Tibial nerve (tissue), 4 donors: ENCODE data around the gene DRAXIN. TPM values are rescaled to one million over a fixed set of nuclear protein-coding genes. Genes with fewer than 3 reads are reported as not detected.

ENCODE experiments used
- DNase-seq, 2 donors: peaks; one replicate each; pipeline ENCODE4 v3.0.0-alpha.2; 2019; ENCODE audit warnings: low spot score in 2 of 2
- H3K27ac ChIP-seq, 4 donors: fragments of 200-600 bp; sonication (generic) in 3 of 4; one replicate each; pipeline ENCODE4 v1.5.1; 2017 to 2019; ENCODE audit warnings: mild to moderate bottlenecking in 1 of 4
- H3K27me3 ChIP-seq, 2 donors: fragments of 200-600 bp; sonication (generic) in 1 of 2; one replicate each; pipeline versions ENCODE4 v1.5.1 to v1.6.0; 2017 to 2019
- H3K36me3 ChIP-seq, 3 donors: fragments of 200-600 bp; sonication (generic); one replicate each; pipeline ENCODE4 v1.5.1; 2018 to 2019
- H3K4me1 ChIP-seq, 4 donors: fragments of 200-600 bp; sonication (generic) in 3 of 4; one replicate each; pipeline ENCODE4 v1.5.1; 2017 to 2019
- H3K4me3 ChIP-seq, 4 donors: fragments of 200-600 bp; sonication (generic) in 3 of 4; one replicate each; pipeline ENCODE4 v1.5.1; 2017 to 2019; ENCODE audit warnings: mild to moderate bottlenecking in 1 of 4, moderate library complexity in 1 of 4
- H3K9me3 ChIP-seq, 4 donors: fragments of 200-600 bp; sonication (generic) in 3 of 4; one replicate each; pipeline ENCODE4 v1.5.1; 2017 to 2019
- EP300 ChIP-seq, 2 donors: sonication (generic); formaldehyde crosslinking; IDR thresholded peaks; one replicate each; pipeline ENCODE4 v1.6.1; 2017; ENCODE audit warnings: antibody characterized with exemption in 2 of 2, mild to moderate bottlenecking in 1 of 2
- POLR2A ChIP-seq, 2 donors: fragments of 450-650 bp; IDR thresholded peaks; one replicate each; pipeline ENCODE4 v1.6.1; 2017; ENCODE audit warnings: antibody characterized with exemption in 2 of 2, mild to moderate bottlenecking in 2 of 2, moderate library complexity in 2 of 2
- WGBS, 2 donors: methylation state at CpG; one replicate each; pipeline ENCODE4 v1.1.5; 2018; 5-methylcytosine and 5-hydroxymethylcytosine counted together
- total RNA-seq, 4 donors: library from RNA; depleted of rRNA; stranded (reverse); fragments of >200 nt; gene quantifications; one replicate each; pipeline ENCODE4 v1.1.0, GENCODE V29; 2016
- TF ChIP-seq, protein P1 (sequence below), 5 experiments: fragments of 200-600 bp in 3 of 5; fragments of 450-650 bp in 2 of 5; sonication (generic) in 3 of 5; IDR thresholded peaks; one replicate each; pipeline ENCODE4 v1.5.1; 2016 to 2019; ENCODE audit warnings: antibody characterized with exemption in 5 of 5, mild to moderate bottlenecking in 3 of 5, moderate library complexity in 2 of 5

DRAXIN gene
- total RNA-seq, 4 donors from 2014 or later: under 0.01 to 1.2 (median 0.20) TPM; not detected in 1

DNA sequence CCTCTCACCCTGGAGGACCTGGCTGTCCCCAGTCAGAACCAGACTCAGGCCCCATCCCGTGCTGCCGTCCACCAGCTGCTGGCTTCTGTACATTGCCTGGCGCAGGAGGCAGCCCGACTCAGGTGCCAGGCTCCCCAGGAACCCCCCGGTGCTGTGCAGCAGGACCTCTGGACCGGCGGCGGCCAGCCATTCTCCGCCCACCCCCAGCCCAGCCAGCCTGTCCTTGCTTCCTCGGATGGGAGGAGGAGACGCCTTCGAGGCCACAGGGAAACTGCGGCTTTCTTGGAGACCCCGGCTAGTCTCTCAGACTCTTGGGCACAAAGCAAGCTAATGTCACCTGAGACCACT is 74.9 kb downstream of the DRAXIN start:
- Histone ChIP-seq H3K36me3 (no peaks in the 10 kb centered on the region), H3K9me3 (no peaks in the 10 kb centered on the region), H3K27ac (no peak overlapping the region), H3K4me3 (no peak overlapping the region), H3K27me3 (peaks cover 0 to 38% of the 10 kb centered on the region in 2 donors), H3K4me1 (peaks cover 0 to 9% (median 0%) of the 10 kb centered on the region in 4 donors)
- WGBS, 2 donors: 71% methylated on average over 12 of the region's 14 CpGs; no CpG with 5 or more reads in 1 of the 2 donors
- no peak for DNase-seq
- TF ChIP-seq, protein P1, sequence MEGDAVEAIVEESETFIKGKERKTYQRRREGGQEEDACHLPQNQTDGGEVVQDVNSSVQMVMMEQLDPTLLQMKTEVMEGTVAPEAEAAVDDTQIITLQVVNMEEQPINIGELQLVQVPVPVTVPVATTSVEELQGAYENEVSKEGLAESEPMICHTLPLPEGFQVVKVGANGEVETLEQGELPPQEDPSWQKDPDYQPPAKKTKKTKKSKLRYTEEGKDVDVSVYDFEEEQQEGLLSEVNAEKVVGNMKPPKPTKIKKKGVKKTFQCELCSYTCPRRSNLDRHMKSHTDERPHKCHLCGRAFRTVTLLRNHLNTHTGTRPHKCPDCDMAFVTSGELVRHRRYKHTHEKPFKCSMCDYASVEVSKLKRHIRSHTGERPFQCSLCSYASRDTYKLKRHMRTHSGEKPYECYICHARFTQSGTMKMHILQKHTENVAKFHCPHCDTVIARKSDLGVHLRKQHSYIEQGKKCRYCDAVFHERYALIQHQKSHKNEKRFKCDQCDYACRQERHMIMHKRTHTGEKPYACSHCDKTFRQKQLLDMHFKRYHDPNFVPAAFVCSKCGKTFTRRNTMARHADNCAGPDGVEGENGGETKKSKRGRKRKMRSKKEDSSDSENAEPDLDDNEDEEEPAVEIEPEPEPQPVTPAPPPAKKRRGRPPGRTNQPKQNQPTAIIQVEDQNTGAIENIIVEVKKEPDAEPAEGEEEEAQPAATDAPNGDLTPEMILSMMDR (IDR thresholded peaks at IDR 0.05): no peak
- TF ChIP-seq EP300 (IDR thresholded peaks at IDR 0.05) (no peak), POLR2A (IDR thresholded peaks at IDR 0.05) (no peak)

- TF ChIP-seq EP300 (IDR thresholded peaks at IDR 0.05): no peak
- no peak for TF ChIP-seq POLR2A (IDR thresholded peaks at IDR 0.05)
- TF ChIP-seq, protein P1 (IDR thresholded peaks at IDR 0.05): no peak
- no peak overlapping the region for H3K4me3 ChIP-seq
- H3K36me3 ChIP-seq: no peaks in the 10 kb centered on the region
- H3K4me1 ChIP-seq: no peaks in the 10 kb centered on the region
- H3K27ac ChIP-seq: no peak overlapping the region
- no peak for DNase-seq
- no peaks in the 10 kb centered on the region for H3K9me3 ChIP-seq
- peaks cover 0 to 21% of the 10 kb centered on the region in 2 donors for H3K27me3 ChIP-seq
- 73 to 80% methylated on average over 15 to 16 of the region's 16 CpGs for WGBS, 2 donors
Measured at GRCh38 chr1:11767922-11768704, 76.6 kb downstream of the DRAXIN start.

DNA sequence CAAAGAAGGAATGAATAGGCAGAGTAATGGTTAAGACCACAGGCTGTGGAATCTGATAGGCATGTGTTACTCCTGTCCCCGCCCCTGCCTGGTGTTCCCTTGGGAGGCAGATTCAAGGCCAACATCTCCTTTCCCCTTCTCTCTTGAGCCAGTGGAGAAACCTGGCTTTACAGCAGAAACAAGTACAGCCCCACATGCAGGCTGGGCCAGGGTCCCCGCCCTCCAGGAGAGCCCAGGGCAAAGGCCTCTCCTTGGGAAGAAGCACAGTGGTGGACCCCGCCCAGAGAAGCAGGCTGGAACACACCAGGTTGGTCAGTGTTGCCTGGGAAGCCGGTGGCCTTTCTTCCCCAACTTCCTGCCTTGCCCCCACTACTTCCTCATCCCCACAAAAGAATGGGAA is 77.3 kb downstream of the DRAXIN start:
- Histone ChIP-seq H3K9me3 (no peaks in the 10 kb centered on the region), H3K27me3 (peaks cover 0 to 14% of the 10 kb centered on the region in 2 donors), H3K4me3 (no peak overlapping the region), H3K27ac (no peak overlapping the region), H3K4me1 (no peaks in the 10 kb centered on the region), H3K36me3 (no peaks in the 10 kb centered on the region)
- no peak for TF ChIP-seq POLR2A (IDR thresholded peaks at IDR 0.05)
- no peak for TF ChIP-seq EP300 (IDR thresholded peaks at IDR 0.05)
- TF ChIP-seq, protein P1 (IDR thresholded peaks at IDR 0.05): no peak
- no peak for DNase-seq
- 46 to 56% methylated on average over 4 of the region's 4 CpGs for WGBS, 2 donors

DNA sequence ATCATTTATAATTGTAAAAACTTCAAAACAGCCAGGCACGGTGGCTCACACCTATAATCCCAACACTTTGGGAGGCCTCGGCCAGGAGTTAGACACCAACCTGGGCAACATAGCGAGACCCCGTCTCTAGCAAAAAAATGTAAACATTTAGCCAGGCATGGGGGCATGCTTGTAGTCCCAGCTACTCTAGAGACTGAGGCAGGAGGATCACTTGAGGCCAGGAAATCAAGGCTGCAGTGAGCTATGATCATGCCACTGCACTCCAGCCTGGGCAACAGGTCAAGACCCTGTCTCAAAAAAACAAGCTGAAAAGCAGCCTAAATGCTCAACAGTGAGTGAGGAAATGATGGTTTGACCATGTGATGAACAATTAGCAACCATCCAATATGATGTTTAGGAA is 77.8 kb downstream of the DRAXIN start:
- Histone ChIP-seq H3K27ac (no peak overlapping the region), H3K4me1 (no peaks in the 10 kb centered on the region), H3K27me3 (peaks cover 0 to 11% of the 10 kb centered on the region in 2 donors), H3K36me3 (no peaks in the 10 kb centered on the region), H3K9me3 (no peaks in the 10 kb centered on the region), H3K4me3 (no peak overlapping the region)
- TF ChIP-seq, protein P1 (IDR thresholded peaks at IDR 0.05): no peak
- 80 to 87% methylated on average over 4 of the region's 4 CpGs for WGBS, 2 donors
- DNase-seq: no peak

- Histone ChIP-seq H3K9me3 (no peaks in the 10 kb centered on the region), H3K27me3 (peaks cover 0 to 11% of the 10 kb centered on the region in 2 donors), H3K4me1 (no peaks in the 10 kb centered on the region), H3K4me3 (no peak overlapping the region), H3K36me3 (no peaks in the 10 kb centered on the region), H3K27ac (no peak overlapping the region)
- DNase-seq: no peak
- TF ChIP-seq POLR2A (IDR thresholded peaks at IDR 0.05) (no peak), EP300 (IDR thresholded peaks at IDR 0.05) (no peak)
- TF ChIP-seq, protein P1 (IDR thresholded peaks at IDR 0.05): no peak
Measured at GRCh38 chr1:11770011-11770410, 78.5 kb downstream of the DRAXIN start.
